PC-9 (cell line): ENCODE results near the gene NTSR2.

Experiments used
- CTCF ChIP-seq: fragments of 200-600 bp; sonication (generic); conservative IDR thresholded peaks from 2 replicates; pipeline ENCODE4 v1.6.1; 2017; ENCODE audit warnings: mixed run types, antibody characterized with exemption, mild to moderate bottlenecking, moderate library complexity
- EZH2 ChIP-seq: fragments of 200-600 bp; sonication (generic); IDR thresholded peaks from 2 replicates; pipeline ENCODE4 v1.8.0; 2017; ENCODE audit warnings: antibody characterized with exemption, low read depth

- TF ChIP-seq EZH2: no peak
- no peak for TF ChIP-seq CTCF
Observed at GRCh38 chr2:11702946-11703345, 33.0 kb upstream of the NTSR2 start.
